Stimulated activated CD4-positive, alpha-beta T cell treated with anti-CD3 and anti-CD28 coated beads, Interleukin-4, amount 100 ng/mL, for 1 hour (primary cell): ENCODE measurements around the gene ZFYVE9.
"Not testable (repeated sequence)": the region's sequence is repeated elsewhere in the genome, so short reads cannot be mapped to it uniquely, and the experiment has no call there.

ENCODE experiments used
- DNase-seq: peaks from one replicate; pipeline ENCODE4 v3.0.0-alpha.2; 2020

ZFYVE9 gene, protein sequence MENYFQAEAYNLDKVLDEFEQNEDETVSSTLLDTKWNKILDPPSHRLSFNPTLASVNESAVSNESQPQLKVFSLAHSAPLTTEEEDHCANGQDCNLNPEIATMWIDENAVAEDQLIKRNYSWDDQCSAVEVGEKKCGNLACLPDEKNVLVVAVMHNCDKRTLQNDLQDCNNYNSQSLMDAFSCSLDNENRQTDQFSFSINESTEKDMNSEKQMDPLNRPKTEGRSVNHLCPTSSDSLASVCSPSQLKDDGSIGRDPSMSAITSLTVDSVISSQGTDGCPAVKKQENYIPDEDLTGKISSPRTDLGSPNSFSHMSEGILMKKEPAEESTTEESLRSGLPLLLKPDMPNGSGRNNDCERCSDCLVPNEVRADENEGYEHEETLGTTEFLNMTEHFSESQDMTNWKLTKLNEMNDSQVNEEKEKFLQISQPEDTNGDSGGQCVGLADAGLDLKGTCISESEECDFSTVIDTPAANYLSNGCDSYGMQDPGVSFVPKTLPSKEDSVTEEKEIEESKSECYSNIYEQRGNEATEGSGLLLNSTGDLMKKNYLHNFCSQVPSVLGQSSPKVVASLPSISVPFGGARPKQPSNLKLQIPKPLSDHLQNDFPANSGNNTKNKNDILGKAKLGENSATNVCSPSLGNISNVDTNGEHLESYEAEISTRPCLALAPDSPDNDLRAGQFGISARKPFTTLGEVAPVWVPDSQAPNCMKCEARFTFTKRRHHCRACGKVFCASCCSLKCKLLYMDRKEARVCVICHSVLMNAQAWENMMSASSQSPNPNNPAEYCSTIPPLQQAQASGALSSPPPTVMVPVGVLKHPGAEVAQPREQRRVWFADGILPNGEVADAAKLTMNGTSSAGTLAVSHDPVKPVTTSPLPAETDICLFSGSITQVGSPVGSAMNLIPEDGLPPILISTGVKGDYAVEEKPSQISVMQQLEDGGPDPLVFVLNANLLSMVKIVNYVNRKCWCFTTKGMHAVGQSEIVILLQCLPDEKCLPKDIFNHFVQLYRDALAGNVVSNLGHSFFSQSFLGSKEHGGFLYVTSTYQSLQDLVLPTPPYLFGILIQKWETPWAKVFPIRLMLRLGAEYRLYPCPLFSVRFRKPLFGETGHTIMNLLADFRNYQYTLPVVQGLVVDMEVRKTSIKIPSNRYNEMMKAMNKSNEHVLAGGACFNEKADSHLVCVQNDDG (N-terminal part only)

DNA sequence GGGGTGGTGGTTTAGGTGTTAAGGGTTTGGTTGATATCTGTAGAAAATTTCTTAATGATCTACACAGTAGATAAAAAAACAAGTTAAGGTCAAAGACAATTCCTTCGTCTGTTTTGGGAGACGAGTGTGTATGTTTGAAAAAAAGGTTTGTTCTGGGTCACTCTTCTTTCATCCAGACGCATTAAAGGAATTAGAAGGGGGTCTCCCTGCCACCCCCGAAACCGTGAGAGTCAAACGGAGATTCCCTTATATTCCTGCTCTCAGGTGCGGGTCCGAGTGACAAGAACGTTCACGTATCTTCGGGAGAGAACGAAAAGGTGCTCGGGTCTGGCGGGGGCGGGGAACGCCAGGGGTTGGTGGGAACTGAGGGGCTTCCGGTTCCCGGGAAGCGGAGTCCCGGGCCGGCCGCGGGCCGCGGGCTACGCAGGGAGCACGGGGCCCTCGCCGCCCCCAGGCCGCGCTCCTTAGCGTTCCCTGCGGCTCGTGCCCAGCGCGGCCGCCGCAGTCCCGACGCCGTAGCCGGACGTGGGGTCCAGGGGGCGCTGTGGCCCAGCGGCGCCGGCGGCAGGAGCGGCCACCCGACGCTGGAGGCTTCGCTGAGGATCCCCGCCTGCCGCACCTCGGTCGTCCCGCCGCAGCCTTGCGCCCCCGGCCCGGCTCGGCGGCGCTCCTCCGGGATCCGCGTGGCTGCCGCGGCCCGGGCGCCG is at the start of gene ZFYVE9:
ZFYVE9 (plus strand) TSS at position 577 of the 707 bp plus-strand sequence. CDS start 91,118 bp downstream, outside the sequence.
- DNase-seq: peak; percentile 73

DNA sequence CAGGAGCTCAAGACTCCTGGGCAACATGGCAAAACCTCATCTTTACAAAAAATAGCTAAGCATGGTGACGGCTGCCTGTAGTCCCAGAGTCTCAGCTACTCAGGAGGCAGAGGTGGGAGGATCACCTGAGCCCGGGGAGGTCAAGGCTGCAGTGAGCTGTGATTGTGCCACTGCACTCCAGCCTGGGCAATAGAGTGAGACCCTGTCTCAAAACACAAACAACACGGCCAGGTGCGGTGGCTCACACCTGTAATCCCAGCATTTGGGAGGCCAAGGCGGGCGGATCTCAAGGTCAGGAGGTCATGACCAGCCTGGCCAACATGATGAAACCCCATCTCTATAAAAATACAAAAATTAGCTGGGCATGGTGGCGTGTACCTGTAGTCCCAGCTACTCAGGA is 47.6 kb upstream of the ZFYVE9 start:
- not testable (repeated sequence) for DNase-seq

DNA sequence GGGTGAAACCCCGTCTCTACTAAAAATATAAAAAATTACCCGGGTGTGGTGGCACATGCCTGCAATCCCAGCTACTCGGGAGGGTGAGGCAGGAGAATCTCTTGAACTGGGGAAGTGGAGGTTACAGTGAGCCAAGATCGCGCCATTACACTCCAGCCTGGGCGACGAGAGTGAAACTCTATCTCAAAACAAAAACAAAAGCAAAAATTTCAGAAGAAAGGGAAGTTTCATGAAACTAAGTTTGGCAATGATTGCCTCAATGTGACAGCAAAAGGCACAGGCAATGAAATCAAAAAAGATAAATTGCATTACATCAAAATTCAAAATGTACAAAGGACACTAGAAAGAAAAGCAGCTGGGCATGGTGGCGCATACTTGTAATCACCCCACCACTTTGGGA is 45.7 kb upstream of the ZFYVE9 start:
- DNase-seq: no peak

DNA sequence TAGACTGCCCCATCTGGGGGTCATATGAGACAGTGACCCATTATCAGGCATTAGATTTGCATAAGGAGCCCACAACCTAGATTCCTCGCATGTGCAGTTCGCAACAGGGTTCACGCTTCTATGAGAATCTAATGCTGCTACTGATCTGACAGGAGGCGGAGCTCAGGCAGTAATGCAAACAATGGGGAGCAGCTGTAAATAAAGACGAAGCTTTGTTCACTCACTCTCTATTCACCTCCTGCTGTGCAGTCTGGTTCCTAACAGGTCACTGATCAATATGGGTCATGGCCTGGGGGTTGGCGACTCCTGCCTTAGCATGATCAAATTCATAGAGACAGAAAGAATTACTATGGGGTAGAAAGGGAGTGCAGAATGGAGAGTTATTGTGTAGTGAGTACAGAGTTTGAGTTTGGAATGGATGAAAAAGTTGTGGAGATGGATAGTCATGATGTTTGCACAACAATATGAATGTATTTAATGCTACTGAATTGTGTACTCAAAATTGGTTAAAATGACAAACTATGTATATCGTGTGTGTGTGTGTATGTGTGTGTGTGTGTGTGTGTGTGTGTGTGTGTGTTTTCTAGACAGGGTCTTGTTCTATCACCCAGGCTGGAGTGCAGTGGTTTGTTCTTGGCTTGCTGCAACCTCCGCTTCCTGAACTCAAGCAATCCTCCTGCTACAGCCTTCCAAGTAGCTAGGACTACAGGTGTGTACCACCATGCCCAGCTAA is 43.6 kb upstream of the ZFYVE9 start:
- no peak for DNase-seq

DNA sequence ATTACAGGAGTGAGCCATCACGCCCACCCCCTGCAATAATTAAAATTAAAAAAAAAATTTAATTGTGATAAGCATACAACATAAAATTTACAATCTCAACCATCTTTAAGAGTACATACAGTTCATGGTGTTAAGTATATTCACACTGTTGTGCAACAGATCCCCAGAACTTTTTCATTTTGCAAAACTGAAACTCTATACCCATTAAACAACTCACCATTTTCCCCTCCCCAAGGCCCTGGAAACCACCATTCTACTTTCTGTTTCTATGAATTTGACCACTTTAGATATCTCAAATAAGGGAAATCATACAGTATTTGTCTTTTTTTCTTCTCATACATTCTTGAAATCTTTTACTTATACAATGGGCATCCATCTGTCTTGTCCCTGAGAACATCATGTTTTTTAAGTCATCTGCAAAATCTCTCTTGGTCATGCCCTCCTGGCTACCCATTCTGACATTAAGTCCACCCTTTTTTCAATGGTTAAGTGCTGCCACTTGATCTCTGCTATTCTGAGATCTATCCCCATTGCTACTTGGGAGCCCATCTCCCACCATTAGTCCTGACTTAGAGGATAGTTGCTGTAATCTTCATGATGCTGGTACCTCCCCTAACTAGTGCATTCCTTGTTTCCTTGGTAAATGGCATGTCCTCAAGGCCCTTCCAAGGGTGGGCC is 39.4 kb upstream of the ZFYVE9 start:
- no peak for DNase-seq

DNA sequence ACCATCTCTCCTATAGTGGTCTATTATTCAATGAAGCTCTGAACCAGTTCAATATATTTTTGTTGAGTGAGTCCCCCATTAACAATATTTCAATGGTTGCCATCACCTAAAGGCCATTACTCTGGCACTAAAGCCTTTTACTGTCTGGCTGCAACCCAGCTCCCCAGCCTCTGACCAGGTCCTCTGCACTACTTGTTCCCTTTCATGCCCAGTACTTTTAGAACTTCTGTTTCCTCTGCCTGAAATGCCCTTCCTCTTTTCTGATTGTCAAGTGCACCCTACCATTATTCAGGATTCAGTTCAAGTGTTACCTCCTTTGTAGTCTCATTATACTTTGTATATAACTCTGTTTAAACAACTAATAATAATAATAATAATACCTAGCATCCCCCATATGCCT is 30.4 kb upstream of the ZFYVE9 start:
- DNase-seq: no peak

DNA sequence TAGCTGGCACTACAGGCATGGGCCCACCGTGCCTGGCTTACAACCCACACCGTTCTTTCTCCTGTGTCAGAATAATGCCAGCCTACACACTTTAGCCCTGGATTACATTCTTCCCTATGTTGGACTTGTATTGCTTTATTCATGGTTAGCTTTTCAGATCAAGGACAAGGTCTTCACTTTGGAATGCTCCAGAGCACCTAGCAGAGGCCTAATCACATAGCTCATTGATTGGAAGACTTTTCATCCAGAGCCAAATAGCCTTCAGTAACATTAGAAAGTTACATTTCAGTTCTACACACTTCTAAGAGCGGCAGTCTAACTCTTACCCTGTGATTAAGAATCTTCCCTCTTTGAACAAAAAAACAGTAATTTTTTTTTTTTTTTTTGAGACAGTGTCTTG is 29.4 kb upstream of the ZFYVE9 start:
- no peak for DNase-seq

DNA sequence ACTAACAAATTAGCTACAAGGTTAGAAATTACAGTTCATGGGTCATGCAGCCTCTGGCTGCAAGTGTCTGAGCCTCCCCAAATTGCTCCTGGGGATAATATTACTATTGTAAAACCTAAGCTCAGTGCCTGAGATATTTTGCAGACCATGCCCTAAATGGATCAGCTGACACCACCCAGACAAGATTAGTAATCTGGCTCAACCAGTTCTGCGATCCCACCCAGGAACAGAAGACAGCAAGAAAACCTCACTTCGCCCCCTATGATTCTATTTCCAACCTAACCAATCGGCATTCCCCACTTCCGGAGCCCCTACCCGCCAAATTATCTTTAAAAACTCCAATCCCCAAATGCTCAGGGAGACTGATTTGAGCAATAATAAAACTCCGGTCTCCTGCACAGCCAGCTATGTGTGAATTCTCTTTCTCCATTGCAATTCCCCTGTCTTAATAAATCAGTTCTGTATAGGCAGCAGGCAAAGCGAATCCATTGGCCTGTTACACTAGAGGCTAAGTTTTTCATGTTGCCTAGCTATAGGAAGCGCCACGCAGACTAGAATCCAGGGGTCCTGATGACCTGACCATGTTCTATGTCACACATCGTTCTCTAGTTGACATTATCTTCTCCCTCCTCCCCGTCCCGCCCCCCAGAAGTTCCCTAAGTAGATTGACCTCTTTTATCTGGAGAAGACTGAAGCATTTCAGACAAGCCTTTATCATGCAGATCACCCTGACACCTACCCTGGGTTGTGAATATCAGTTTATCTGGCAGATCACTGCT is 22.4 kb upstream of the ZFYVE9 start:
- no peak for DNase-seq

DNA sequence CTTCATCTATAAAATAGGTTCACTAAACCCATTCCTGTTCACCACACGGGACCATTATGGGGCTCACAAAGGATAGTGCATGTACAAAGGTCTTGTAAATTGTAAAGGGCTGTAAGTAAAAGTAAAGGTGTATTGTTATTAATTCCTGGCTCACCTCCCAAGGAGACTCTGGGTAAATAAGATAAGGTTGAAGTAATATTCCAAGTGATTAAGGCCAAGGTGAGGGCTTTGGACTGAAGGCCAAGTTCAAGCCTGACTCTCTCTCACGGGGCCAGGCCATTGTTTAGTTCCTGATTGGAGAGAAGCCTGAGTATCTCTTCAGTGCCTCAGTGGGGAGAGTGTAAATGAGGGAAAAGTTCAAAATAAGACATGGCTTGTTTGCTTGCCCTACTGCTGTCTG is 19.5 kb upstream of the ZFYVE9 start:
- no peak for DNase-seq

DNA sequence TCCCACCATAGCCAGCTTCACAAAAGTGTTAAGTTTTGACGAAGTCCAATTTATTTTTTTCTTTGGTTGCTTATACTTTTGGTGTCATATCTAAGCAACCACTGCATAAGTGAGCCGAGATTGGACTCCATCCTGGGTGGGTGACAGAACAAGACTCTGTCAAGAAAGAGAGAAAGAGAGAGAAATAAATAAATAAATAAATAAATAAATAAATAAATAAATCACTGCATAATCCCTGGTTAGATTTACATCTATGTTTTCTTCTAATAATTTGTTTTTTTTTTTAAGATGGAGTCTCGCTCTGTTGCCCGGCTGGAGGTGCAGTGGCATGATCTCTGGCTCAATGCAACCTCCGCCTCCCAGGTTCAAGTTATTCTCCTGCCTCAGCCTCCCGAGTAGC is 18.3 kb upstream of the ZFYVE9 start:
- DNase-seq: no peak

DNA sequence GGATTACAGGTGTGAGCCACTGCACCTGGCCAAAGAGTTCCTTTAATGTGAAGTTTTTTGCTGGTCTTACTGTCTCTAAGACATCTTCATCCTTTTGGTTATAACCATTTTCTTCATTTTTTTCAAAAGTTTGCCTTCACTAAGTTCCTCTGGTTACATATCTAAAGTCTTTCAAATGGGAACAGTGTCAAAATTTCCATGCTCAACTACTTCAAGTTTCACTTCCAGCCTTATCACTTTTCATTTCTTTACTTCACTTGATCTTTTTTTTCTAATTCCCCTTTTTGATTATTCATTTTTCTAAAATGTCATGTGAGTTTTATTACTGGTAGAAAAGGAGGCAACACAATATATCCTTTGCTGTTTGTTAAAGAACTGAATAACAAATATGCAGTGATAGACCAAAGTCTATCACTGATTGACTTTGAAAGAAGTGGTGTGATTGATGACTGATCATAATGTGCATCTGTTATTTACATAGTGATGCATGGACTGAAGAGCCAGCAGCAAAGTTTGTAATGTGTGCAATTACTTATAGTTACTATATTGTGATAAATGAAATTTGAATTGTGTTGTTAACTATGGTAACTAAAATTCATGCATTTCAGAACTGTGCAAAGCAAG is 16.0 kb upstream of the ZFYVE9 start:
- DNase-seq: no peak

DNA sequence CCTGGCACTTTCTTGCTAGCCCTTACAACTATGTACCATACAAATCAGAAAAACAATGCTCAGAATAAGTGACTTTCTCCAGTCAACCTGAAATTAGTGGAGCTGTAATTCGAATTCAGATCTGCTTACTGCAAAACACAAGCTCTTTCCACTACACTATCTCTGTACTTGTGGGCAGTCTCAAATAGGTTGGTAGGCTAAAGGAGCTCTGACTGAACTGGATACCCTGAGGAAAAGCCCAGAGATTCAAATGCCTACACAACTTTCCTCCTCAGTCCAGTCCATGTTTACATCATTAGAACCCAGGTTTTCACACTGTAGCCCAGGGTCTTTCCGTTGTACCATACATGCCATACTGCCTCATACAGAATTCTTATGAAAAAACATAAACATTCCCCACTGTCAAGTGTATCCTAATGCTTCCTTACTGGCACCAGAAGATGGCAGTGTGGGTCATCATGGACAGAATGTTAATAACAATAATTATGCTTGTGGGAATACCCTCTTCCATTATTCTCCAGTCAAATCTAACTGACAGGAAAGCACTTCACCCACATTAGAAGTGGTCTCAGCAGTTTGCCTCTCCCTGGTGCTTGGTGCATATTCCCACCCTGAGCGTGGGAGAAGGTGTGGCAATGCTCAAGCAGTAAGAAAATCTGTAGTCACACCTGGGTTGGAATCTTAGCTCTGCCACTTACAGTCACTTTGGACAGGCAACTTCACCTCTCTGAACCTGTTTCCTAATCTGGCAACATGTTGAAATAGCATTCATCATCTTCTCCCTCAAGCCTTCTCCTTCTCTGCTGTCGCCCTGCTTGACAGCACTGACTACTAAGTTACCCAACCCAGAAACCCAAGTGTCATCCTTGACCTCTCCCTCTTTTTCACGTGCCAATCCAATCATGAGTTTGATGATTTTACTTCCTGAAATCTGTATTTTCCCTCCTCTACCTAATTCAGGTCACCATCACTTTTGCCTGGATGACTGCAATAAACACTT is 14.4 kb upstream of the ZFYVE9 start:
- no peak for DNase-seq

DNA sequence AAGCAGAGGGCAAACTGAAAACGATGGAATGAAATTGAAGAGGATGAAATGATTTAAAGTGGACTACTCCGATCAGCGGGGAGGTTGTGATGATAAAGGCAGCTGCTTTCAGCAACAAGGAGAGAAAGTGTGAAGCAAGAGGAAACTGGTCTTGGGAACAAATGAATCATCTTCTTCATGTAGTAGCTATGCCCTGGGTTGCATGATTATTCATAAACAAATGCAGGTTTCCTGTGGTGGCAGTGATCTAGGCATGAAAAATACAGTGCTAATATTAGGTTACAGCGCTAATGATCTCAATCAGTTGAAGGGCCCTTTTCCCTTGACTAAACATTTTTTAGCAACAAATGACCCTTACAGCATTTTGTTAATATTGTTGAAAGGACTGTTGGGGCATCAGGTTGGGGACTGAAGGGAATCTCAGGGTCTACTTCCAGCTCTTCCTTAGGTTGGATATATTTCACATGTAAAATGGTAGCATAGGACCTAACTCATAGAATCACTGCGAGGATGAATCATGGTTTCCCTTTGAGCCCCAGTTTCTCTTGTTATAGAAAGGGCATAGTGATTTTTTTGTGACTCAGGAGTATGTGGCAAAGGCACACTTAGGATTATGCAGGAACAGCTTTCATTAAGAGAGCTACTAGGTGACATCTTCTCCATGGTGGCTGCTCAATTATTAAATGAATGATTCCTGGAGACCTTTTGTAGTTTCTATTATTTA is 1.9 kb upstream of the ZFYVE9 start:
- DNase-seq: peak; percentile 6

DNA sequence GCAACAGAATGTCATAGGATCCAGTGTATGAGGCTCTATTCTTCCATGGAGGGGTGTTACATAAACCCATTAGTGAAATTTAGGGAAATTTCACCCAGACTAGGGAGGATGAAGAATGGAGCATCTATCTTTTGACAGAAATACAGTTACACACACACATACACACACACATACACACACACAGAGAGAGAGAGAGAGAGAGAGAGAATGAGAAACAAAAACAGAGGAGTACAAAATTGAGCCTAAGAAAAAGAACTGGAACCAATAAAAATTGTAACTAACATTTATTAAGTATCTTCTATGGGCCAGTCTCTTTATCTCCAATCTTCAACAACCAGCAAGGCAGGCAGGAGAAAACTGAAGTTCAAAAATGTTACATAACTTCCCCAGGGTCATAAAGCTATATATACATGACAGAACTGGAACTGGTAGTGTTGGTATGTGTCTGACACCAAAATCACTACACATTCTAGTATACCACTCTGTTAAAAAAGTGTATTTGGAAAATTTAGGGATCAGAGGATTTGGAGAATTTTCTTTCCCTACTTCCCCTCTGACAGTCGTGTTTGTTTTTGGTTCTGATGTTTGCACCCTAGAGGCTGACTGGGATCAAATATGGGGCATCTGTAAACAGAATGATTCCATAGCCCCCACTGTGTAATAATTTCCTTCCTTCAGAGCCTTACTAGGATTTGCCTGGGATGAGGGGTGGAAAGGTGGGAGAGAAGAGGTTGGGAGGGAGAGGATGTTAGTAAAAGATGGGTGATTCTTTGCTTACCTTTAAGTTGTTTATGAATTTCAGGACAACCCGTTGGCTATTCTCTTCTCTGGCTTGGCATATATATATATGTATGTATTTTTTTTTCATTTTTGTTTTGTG is 1.0 kb upstream of the ZFYVE9 start:
- DNase-seq: no peak

DNA sequence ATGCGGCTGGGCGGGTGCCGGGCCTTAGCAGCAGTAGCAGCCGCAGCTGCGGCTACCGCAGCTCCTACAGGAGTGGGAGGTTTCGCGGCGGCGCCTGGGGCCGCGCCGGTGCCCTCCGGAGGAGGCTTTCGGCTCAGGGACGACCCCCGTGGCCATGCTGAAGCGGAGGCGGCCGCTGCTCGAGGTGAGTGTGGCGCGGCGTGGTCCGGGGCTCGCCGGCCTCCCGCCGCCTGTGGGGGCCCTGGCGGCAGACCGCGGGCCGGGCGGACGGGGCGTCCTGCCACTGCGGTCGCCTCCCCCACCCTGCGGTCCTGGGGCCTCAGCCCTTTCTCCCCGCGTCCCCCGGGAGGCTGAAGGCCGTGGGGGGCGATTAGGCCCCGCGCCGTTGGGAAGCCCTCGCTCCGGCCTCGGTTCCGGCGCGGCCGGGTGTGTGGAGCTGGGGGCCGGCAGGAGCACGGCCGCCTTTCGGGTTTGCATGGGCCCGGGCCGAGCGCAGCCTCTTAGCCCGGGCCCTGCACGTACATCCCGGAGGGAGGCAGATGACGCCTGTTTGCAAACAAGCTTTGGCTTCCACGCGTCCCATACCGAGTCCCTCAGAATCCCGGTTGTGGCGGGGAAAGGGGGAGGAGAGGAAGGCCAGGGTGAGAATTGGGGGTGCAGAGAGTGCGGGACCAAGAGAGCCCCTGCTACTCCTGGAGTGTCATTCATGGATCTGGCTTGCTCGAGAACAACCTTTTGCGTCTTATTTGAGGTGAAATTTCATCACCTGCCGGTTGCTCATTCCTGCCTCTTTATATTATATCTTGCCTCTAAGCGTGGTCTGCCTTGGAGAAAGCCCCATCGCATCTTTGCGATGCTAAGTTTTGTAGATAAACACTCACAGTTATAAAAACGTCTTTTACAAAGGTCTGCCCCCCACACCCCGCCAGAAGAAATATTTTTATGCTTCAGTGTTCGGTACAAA is 613 bp downstream of the ZFYVE9 start:
- no peak for DNase-seq

DNA sequence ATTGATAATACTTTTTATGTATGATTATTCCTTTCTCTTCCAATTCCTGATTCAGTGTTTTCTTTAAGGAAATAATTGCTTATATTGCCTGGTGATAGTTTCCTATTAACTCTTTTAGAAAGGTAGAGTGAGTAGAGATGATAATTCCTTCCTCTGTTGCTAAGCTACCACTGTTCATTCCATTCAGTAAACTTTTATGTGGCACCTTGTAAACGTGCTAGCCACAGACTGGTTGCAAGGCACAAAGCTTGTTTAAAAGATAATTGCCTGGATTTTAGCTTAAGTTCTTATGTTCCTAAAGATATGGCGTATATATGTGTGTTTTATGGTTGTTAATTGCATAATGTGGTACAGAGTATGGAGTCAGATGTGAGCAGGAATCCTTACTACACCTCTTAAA is 3.2 kb downstream of the ZFYVE9 start:
- DNase-seq: no peak
